HG02571 (cell line): ENCODE measurements around the gene ZNF664.

Experiments
- ATAC-seq: cut with Tn5 transposase; IDR thresholded peaks from one replicate; pipeline ENCODE4 v1.9.1; 2021; ENCODE audit warnings: mild to moderate bottlenecking, moderate library complexity; ENCODE audit not compliant: unreplicated experiment

The ZNF664 gene

GRCh38 chr12:123972457-123973401 is at the start of gene ZNF664, which contains the start of gene CCDC92:
ZNF664 (plus strand) TSS chr12:123973215; CDS start chr12:124012145, 38,930 bp downstream.
CCDC92 (minus strand) TSS chr12:123972831; CDS start chr12:123944305, 28,526 bp downstream.
- peak; percentile 74 for ATAC-seq

GRCh38 chr12:123923927-123924326 is 49.1 kb upstream of the ZNF664 start:
- no peak for ATAC-seq

GRCh38 chr12:123924539-123924938 is 48.5 kb upstream of the ZNF664 start:
- no peak for ATAC-seq

- ATAC-seq: no peak
Observed at GRCh38 chr12:123928274-123928865, 44.6 kb upstream of the ZNF664 start.

- ATAC-seq: no peak
Observed at GRCh38 chr12:123928897-123929296, 44.1 kb upstream of the ZNF664 start.

- ATAC-seq: no peak
Observed at GRCh38 chr12:123929946-123930583, 43.0 kb upstream of the ZNF664 start.

GRCh38 chr12:123931686-123932321 is 41.2 kb upstream of the ZNF664 start:
- no peak for ATAC-seq

- ATAC-seq: no peak
Observed at GRCh38 chr12:123933214-123933613, 39.8 kb upstream of the ZNF664 start.

GRCh38 chr12:123934016-123934620 is 38.9 kb upstream of the ZNF664 start:
- no peak for ATAC-seq

- ATAC-seq: no peak
Observed at GRCh38 chr12:123934829-123935228, 38.2 kb upstream of the ZNF664 start.

GRCh38 chr12:123935956-123936355 is 37.1 kb upstream of the ZNF664 start:
- no peak for ATAC-seq

- no peak for ATAC-seq
Observed at GRCh38 chr12:123936471-123936870, 36.5 kb upstream of the ZNF664 start.

GRCh38 chr12:123936956-123937706 is 35.9 kb upstream of the ZNF664 start:
- no peak for ATAC-seq

- no peak for ATAC-seq
Observed at GRCh38 chr12:123937707-123938591, 35.1 kb upstream of the ZNF664 start.

- ATAC-seq: no peak
Observed at GRCh38 chr12:123938679-123939480, 34.1 kb upstream of the ZNF664 start.

- no peak for ATAC-seq
Observed at GRCh38 chr12:123939716-123940626, 33.0 kb upstream of the ZNF664 start.

GRCh38 chr12:123940627-123940966 is 32.4 kb upstream of the ZNF664 start:
- ATAC-seq: no peak
